ENCODE results near the gene SLIT3.
A peak's percentile ranks its signal among the peaks of the same experiment; 100 is the strongest.

The SLIT3 gene

GRCh38 chr5:168833383-168833782 is 467.6 kb downstream of the SLIT3 start:
- TF ChIP-seq CTCF (conservative IDR thresholded peaks at IDR 0.05; ENCODE audit: low read length) (no peak), EZH2phosphoT487 (IDR thresholded peaks at IDR 0.05; ENCODE audit: borderline replicate concordance) (no peak)
- no peaks in the 10 kb centered on the region for H4K20me1 ChIP-seq (ENCODE audit: insufficient read depth, low read length, poor library complexity, severe bottlenecking)
- H3F3A ChIP-seq (ENCODE audit: low read depth): no peaks in the 10 kb centered on the region
- H3K9me2 ChIP-seq (replicated peaks; ENCODE audit: low read depth, low read length): no peaks in the 10 kb centered on the region
- H3K27me3 ChIP-seq (ENCODE audit: insufficient read depth, low read length, poor library complexity, severe bottlenecking): no peaks in the 10 kb centered on the region
- H3K4me1 ChIP-seq (ENCODE audit: insufficient read depth, low read length, poor library complexity, severe bottlenecking): peaks cover 17% of the 10 kb centered on the region
- no peaks in the 10 kb centered on the region for H3K36me3 ChIP-seq (ENCODE audit: insufficient read depth, low read length)
- H3K79me2 ChIP-seq (ENCODE audit: insufficient read depth, low read length): no peaks in the 10 kb centered on the region
- no peak overlapping the region for H3K4me3 ChIP-seq (ENCODE audit: low read length, poor library complexity, severe bottlenecking)
- peak overlapping the region; percentile 46 for H3K4me2 ChIP-seq (ENCODE audit: low read depth, low read length, poor library complexity, severe bottlenecking)
- H3K9me3 ChIP-seq (ENCODE audit: insufficient read depth, low read depth, low read length): no peaks in the 10 kb centered on the region
- peak overlapping the region; percentile 36 for H3K9ac ChIP-seq (ENCODE audit: low read depth, low read length, poor library complexity, severe bottlenecking)
- H2AFZ ChIP-seq (ENCODE audit: low read length): 0 out of 2 replicates have a peak overlapping the region, but pooled peaks have one; percentile 49

GRCh38 chr5:168832308-168832707 is 468.6 kb downstream of the SLIT3 start:
- Histone ChIP-seq H3F3A (ENCODE audit: low read depth) (no peaks in the 10 kb centered on the region), H3K36me3 (ENCODE audit: insufficient read depth, low read length) (no peaks in the 10 kb centered on the region), H3K9me2 (replicated peaks; ENCODE audit: low read depth, low read length) (no peaks in the 10 kb centered on the region), H4K20me1 (ENCODE audit: insufficient read depth, low read length, poor library complexity, severe bottlenecking) (no peaks in the 10 kb centered on the region), H3K4me2 (ENCODE audit: low read depth, low read length, poor library complexity, severe bottlenecking) (no peak overlapping the region), H3K4me3 (ENCODE audit: low read length, poor library complexity, severe bottlenecking) (no peak overlapping the region), H3K27me3 (ENCODE audit: insufficient read depth, low read length, poor library complexity, severe bottlenecking) (no peaks in the 10 kb centered on the region), H3K9me3 (ENCODE audit: insufficient read depth, low read depth, low read length) (no peaks in the 10 kb centered on the region), H3K9ac (ENCODE audit: low read depth, low read length, poor library complexity, severe bottlenecking) (no peak overlapping the region), H2AFZ (ENCODE audit: low read length) (no peak overlapping the region), H3K79me2 (ENCODE audit: insufficient read depth, low read length) (no peaks in the 10 kb centered on the region), H3K4me1 (ENCODE audit: insufficient read depth, low read length, poor library complexity, severe bottlenecking) (peaks cover 10% of the 10 kb centered on the region)
- TF ChIP-seq EZH2phosphoT487 (IDR thresholded peaks at IDR 0.05; ENCODE audit: borderline replicate concordance) (no peak), CTCF (conservative IDR thresholded peaks at IDR 0.05; ENCODE audit: low read length) (no peak)

- peaks cover 13% of the 10 kb centered on the region for H3K4me1 ChIP-seq (ENCODE audit: insufficient read depth, low read length, poor library complexity, severe bottlenecking)
- H3K4me2 ChIP-seq (ENCODE audit: low read depth, low read length, poor library complexity, severe bottlenecking): no peak overlapping the region
- H3K36me3 ChIP-seq (ENCODE audit: insufficient read depth, low read length): no peaks in the 10 kb centered on the region
- no peaks in the 10 kb centered on the region for H3K9me2 ChIP-seq (replicated peaks; ENCODE audit: low read depth, low read length)
- no peak for TF ChIP-seq CTCF (conservative IDR thresholded peaks at IDR 0.05; ENCODE audit: low read length)
- no peak for TF ChIP-seq EZH2phosphoT487 (IDR thresholded peaks at IDR 0.05; ENCODE audit: borderline replicate concordance)
- H3F3A ChIP-seq (ENCODE audit: low read depth): no peaks in the 10 kb centered on the region
- H3K9me3 ChIP-seq (ENCODE audit: insufficient read depth, low read depth, low read length): no peaks in the 10 kb centered on the region
- no peaks in the 10 kb centered on the region for H3K27me3 ChIP-seq (ENCODE audit: insufficient read depth, low read length, poor library complexity, severe bottlenecking)
- no peaks in the 10 kb centered on the region for H3K79me2 ChIP-seq (ENCODE audit: insufficient read depth, low read length)
- no peaks in the 10 kb centered on the region for H4K20me1 ChIP-seq (ENCODE audit: insufficient read depth, low read length, poor library complexity, severe bottlenecking)
- no peak overlapping the region for H3K9ac ChIP-seq (ENCODE audit: low read depth, low read length, poor library complexity, severe bottlenecking)
- no peak overlapping the region for H3K4me3 ChIP-seq (ENCODE audit: low read length, poor library complexity, severe bottlenecking)
- no peak overlapping the region for H2AFZ ChIP-seq (ENCODE audit: low read length)
Measured at GRCh38 chr5:168831383-168831782, 469.6 kb downstream of the SLIT3 start.

Data from Loucy (cell line).